Mesothelial cell of epicardium (in vitro differentiated cells): Measurements from ENCODE around the gene PARD3B. TPM values are rescaled to one million over a fixed set of nuclear protein-coding genes. Genes with fewer than 3 reads are reported as not detected.

Source experiments
- DNase-seq, 2 experiments: peaks; one replicate each; pipeline ENCODE4 v3.0.0; 2021; ENCODE audit warnings: low spot score in 2 of 2; ENCODE audit not compliant: unreplicated experiment in 2 of 2
- H3K27ac Mint-ChIP-seq: 2 replicates; pipeline ENCODE4 v1.8.0; 2021; ENCODE audit warnings: mixed read lengths
- H3K27me3 Mint-ChIP-seq: 2 replicates; pipeline ENCODE4 v1.8.0; 2021; ENCODE audit warnings: low read depth, mixed read lengths
- H3K36me3 Mint-ChIP-seq: 2 replicates; pipeline ENCODE4 v1.8.0; 2021; ENCODE audit warnings: mixed read lengths
- H3K4me1 Mint-ChIP-seq: 2 replicates; pipeline ENCODE4 v1.8.0; 2021; ENCODE audit warnings: mixed read lengths
- H3K4me3 Mint-ChIP-seq: 2 replicates; pipeline ENCODE4 v1.8.0; 2021; ENCODE audit warnings: mild to moderate bottlenecking, moderate library complexity, mixed read lengths
- H3K9me3 Mint-ChIP-seq: 2 replicates; pipeline ENCODE4 v1.8.0; 2021; ENCODE audit warnings: mixed read lengths
- CTCF ChIP-seq: fragments of 200-600 bp; sonication (generic); IDR thresholded peaks from one replicate; pipeline ENCODE4 v1.5.0; 2021; ENCODE audit warnings: antibody characterized with exemption; ENCODE audit not compliant: unreplicated experiment
- total RNA-seq: library from RNA; stranded (reverse); gene quantifications from 3 replicates; pipeline ENCODE4 v1.2.1, GENCODE V29; 2021

The PARD3B gene
- total RNA-seq, 1 donor from 2014 or later, result 23.4 TPM

DNA sequence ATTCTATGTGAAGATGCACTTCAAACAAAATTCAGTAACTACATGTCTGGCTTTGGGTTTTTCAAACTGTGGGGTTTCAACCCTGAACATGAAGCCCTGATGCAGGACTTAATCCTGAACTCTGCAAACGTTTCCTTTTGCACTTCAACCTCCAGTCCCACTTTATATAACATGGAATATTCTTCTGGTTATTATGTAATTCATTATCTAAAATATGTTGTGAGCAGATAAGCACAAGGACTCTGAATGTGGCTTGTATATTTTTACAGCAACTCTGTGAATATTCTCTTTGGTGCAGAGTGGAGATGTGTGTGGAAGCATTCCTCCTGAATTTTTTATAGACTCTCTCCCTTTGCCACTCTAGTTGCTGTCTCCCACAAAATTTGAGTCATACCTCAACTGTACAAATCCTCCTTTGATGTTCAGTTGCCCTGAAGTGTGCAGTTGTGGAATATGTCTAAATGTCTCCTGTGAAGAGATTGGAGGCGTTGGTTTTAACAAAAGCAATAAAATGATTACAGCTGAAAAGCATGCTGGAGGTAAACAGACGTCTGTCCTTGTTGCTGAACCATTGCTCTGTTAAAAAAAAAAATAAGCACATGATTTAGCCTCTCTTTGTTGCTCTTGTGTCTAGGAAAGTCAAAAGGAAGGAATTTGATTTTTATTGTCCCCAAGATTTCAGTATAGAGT lies 931.9 kb downstream of the PARD3B start:
- Mint-ChIP-seq H3K27me3 (no peaks in the 10 kb centered on the region), H3K36me3 (no peaks in the 10 kb centered on the region), H3K9me3 (no peaks in the 10 kb centered on the region), H3K4me1 (peaks cover 17% of the 10 kb centered on the region), H3K4me3 (no peak overlapping the region), H3K27ac (no peak overlapping the region)
- no peak for DNase-seq
- no peak for TF ChIP-seq CTCF

- no peak for DNase-seq
- H3K9me3 Mint-ChIP-seq, result peaks cover 3% of the 10 kb centered on the region
- no peak for TF ChIP-seq CTCF
- no peak overlapping the region for H3K4me3 Mint-ChIP-seq
- no peaks in the 10 kb centered on the region for H3K27me3 Mint-ChIP-seq
- peaks cover 27% of the 10 kb centered on the region for H3K4me1 Mint-ChIP-seq
- no peak overlapping the region for H3K27ac Mint-ChIP-seq
- no peaks in the 10 kb centered on the region for H3K36me3 Mint-ChIP-seq
Observed at GRCh38 chr2:205481861-205482260, 936.6 kb downstream of the PARD3B start.

GRCh38 chr2:205482399-205483081 lies 937.3 kb downstream of the PARD3B start:
- DNase-seq, result no peak
- peaks cover 3% of the 10 kb centered on the region for H3K9me3 Mint-ChIP-seq

GRCh38 chr2:205483095-205483494 lies 937.8 kb downstream of the PARD3B start:
- no peak for DNase-seq

More at GRCh38 chr2:205482399-205483081, 937.3 kb downstream of the PARD3B start:
- Mint-ChIP-seq H3K36me3 (no peaks in the 10 kb centered on the region), H3K27ac (no peak overlapping the region), H3K27me3 (no peaks in the 10 kb centered on the region), H3K4me1 (peaks cover 23% of the 10 kb centered on the region), H3K4me3 (no peak overlapping the region)
- TF ChIP-seq CTCF, result no peak

GRCh38 chr2:205484215-205484614 lies 938.9 kb downstream of the PARD3B start:
- H3K27ac Mint-ChIP-seq, result peak overlapping the region; percentile 37
- H3K9me3 Mint-ChIP-seq, result peaks cover 3% of the 10 kb centered on the region
- no peak for DNase-seq
- TF ChIP-seq CTCF, result no peak
- no peak overlapping the region for H3K4me3 Mint-ChIP-seq
- no peaks in the 10 kb centered on the region for H3K36me3 Mint-ChIP-seq
- no peaks in the 10 kb centered on the region for H3K27me3 Mint-ChIP-seq
- H3K4me1 Mint-ChIP-seq, result peaks cover 22% of the 10 kb centered on the region

More at GRCh38 chr2:205483095-205483494, 937.8 kb downstream of the PARD3B start:
- Mint-ChIP-seq H3K36me3 (no peaks in the 10 kb centered on the region), H3K4me1 (peaks cover 22% of the 10 kb centered on the region), H3K9me3 (peaks cover 3% of the 10 kb centered on the region), H3K4me3 (no peak overlapping the region), H3K27me3 (no peaks in the 10 kb centered on the region), H3K27ac (no peak overlapping the region)
- TF ChIP-seq CTCF, result no peak
